ENCODE results near the gene LENG9. TPM values are rescaled to one million over a fixed set of nuclear protein-coding genes. Genes with fewer than 3 reads are reported as not detected.

Gene LENG9
- total and polyA plus RNA-seq, 5 donors from 2014 or later: 0.21 to 3.9 (median 0.53) TPM; not detected in 1

- H3K4me3 ChIP-seq (ENCODE audit: low read depth, low read length): no peak overlapping the region
- H3K27ac ChIP-seq (ENCODE audit: insufficient read depth, low read length, poor library complexity, severe bottlenecking): no peak overlapping the region
- peaks cover 0 to 3% (median 0%) of the 10 kb centered on the region in 7 donors for H3K9me3 Mint-ChIP-seq
- no peaks in the 10 kb centered on the region for H3K36me3 ChIP-seq (ENCODE audit: control insufficient read depth, insufficient read depth, low read length)
- no peak overlapping the region for H3K27ac Mint-ChIP-seq
- H3K9me3 ChIP-seq (ENCODE audit: control insufficient read depth in 2 of 2, low read length in 2 of 2): no peaks in the 10 kb centered on the region
- H3K36me3 Mint-ChIP-seq: peaks cover 4% of the 10 kb centered on the region
- DNase-seq (no peak), ATAC-seq (ENCODE audit: low read depth in 2 of 2) (no peak)
- H3K27me3 ChIP-seq (ENCODE audit: control insufficient read depth, insufficient read depth, low read length): peaks cover 5% of the 10 kb centered on the region
- peaks cover 0 to 23% (median 10%) of the 10 kb centered on the region in 4 donors for H3K4me1 Mint-ChIP-seq
- H3K4me3 Mint-ChIP-seq: no peak overlapping the region
- peaks cover 5% of the 10 kb centered on the region for H3K4me1 ChIP-seq (ENCODE audit: control insufficient read depth, insufficient read depth, low read length, poor library complexity, severe bottlenecking)
- H3K27me3 Mint-ChIP-seq: peaks cover 9% of the 10 kb centered on the region
Observed at GRCh38 chr19:54420383-54421168, 43.0 kb downstream of the LENG9 start.

- no peak overlapping the region for H3K4me3 Mint-ChIP-seq
- Histone ChIP-seq H3K4me1 (ENCODE audit: control insufficient read depth, insufficient read depth, low read length, poor library complexity, severe bottlenecking) (peaks cover 7% of the 10 kb centered on the region), H3K27me3 (ENCODE audit: control insufficient read depth, insufficient read depth, low read length) (peaks cover 5% of the 10 kb centered on the region), H3K4me3 (ENCODE audit: low read depth, low read length) (no peak overlapping the region), H3K36me3 (ENCODE audit: control insufficient read depth, insufficient read depth, low read length) (no peaks in the 10 kb centered on the region), H3K9me3 (ENCODE audit: control insufficient read depth in 2 of 2, low read length in 2 of 2) (no peaks in the 10 kb centered on the region), H3K27ac (ENCODE audit: insufficient read depth, low read length, poor library complexity, severe bottlenecking) (no peak overlapping the region)
- peaks cover 0 to 3% (median 0%) of the 10 kb centered on the region in 7 donors for H3K9me3 Mint-ChIP-seq
- no peak overlapping the region for H3K27ac Mint-ChIP-seq
- peaks cover 4% of the 10 kb centered on the region for H3K36me3 Mint-ChIP-seq
- H3K4me1 Mint-ChIP-seq: peaks cover 0 to 23% (median 10%) of the 10 kb centered on the region in 4 donors
- DNase-seq (no peak), ATAC-seq (ENCODE audit: low read depth in 2 of 2) (no peak)
- H3K27me3 Mint-ChIP-seq: peaks cover 9% of the 10 kb centered on the region
Observed at GRCh38 chr19:54420068-54420382, 43.6 kb downstream of the LENG9 start.

DNA sequence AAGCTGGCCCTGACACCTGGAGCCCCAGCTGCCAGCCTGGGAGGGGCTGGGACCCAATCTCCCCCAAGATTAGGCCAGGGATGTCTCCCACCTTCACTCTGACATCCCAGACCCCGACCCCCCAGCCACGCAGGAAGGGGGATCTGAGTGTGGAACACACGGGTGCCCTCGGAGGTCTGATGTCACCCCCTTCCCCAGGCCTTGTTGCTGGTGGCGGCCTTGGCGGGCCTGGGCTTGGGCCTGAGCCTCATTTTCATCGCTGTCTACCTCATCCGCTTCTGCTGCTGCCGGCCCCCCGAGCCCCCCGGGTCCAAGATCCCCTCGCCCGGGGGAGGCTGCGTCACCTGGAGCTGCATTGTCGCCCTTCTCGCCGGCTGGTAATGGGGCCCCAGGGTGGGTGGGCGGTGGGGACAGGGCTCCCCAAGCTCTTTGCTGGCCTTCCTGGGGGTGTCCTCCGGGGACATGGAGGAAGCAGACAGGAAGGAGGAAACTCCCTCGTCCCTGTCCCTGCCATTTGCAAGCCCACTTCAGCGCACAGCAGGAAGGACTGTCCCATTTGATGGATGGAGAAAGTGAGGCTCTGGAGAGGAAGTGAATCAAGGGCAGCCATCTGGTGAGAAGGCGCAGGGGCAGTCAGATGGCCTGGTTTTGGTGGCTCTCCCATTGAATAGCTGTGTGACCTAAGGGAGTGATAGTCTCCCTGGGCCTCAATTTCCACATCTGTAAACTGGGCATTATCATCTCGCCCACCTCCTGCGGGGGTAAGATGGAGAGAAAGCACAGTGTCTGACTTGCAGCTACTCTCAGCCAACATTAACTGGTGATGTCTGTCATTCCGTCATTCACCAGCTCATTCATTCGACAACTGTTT is 44.4 kb downstream of the LENG9 start:
- Histone ChIP-seq H3K9me3 (ENCODE audit: control insufficient read depth in 2 of 2, low read length in 2 of 2) (no peaks in the 10 kb centered on the region), H3K27me3 (ENCODE audit: control insufficient read depth, insufficient read depth, low read length) (peaks cover 13% of the 10 kb centered on the region), H3K4me3 (ENCODE audit: low read depth, low read length) (no peak overlapping the region), H3K4me1 (ENCODE audit: control insufficient read depth, insufficient read depth, low read length, poor library complexity, severe bottlenecking) (peaks cover 7% of the 10 kb centered on the region), H3K36me3 (ENCODE audit: control insufficient read depth, insufficient read depth, low read length) (no peaks in the 10 kb centered on the region), H3K27ac (ENCODE audit: insufficient read depth, low read length, poor library complexity, severe bottlenecking) (no peak overlapping the region)
- Mint-ChIP-seq H3K27ac (no peak overlapping the region), H3K9me3 (peaks cover 0 to 3% (median under 1%) of the 10 kb centered on the region in 7 donors), H3K27me3 (peaks cover 14% of the 10 kb centered on the region), H3K4me1 (peaks cover 0 to 23% (median 10%) of the 10 kb centered on the region in 4 donors), H3K4me3 (no peak overlapping the region), H3K36me3 (peaks cover 6% of the 10 kb centered on the region)
- DNase-seq: no peak
- ATAC-seq (ENCODE audit: low read depth in 2 of 2): no peak

DNA sequence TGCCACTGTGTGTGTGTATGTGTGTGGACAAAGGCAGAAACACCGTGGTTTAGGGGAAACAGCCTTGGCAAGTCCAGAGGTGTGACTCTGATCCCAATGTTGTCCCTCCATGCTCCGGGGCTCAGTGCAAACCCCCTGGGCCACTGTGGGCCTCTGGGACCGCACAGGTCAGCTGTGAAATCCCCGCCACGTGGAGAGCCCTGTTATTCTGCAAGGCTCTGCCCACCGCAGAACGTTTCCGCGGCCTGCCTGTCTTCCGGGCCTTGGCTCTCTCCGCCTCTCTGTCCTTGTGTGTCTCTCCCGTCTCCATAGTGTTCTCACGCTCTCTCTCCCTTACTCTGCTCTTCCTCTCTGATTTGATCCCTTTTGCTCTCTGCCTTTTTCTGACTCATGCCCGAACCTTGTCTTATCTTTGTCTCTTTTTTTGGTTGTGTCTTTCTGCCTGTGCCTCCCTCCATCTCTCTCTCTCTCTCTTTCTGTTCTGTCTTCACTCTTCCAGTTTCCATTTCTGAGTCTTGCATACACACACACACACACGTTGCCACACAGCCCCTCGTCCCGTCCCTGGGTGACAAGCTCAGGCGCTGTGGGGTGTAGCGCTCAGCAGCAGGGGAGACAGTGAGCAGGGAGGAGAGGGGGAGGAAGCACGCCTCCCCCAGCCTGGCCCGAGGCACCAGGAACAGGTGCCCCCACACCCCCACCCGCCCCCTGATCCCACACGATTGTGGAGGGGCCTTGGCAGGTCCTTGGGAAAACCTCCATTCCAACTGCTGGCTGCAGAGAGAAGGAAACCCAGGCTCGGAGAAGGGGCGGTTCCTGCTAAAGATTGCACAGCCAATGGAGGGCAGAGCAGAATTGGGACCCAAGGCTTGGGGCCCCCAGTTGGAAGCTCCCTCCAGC is 45.3 kb downstream of the LENG9 start:
- peak in 1 of 3 donors; percentile 53 for DNase-seq
- peaks cover 14% of the 10 kb centered on the region for H3K27me3 ChIP-seq (ENCODE audit: control insufficient read depth, insufficient read depth, low read length)

GRCh38 chr19:54416695-54417491 is 46.7 kb downstream of the LENG9 start:
- peaks cover 14% of the 10 kb centered on the region for H3K27me3 ChIP-seq (ENCODE audit: control insufficient read depth, insufficient read depth, low read length)
- peaks cover 7% of the 10 kb centered on the region for H3K4me1 ChIP-seq (ENCODE audit: control insufficient read depth, insufficient read depth, low read length, poor library complexity, severe bottlenecking)
- no peak for DNase-seq
- Mint-ChIP-seq H3K27ac (no peak overlapping the region), H3K4me3 (peak overlapping the region in 1 of 4 donors; percentile 3), H3K27me3 (peaks cover 10% of the 10 kb centered on the region), H3K36me3 (peaks cover 9% of the 10 kb centered on the region), H3K9me3 (peaks cover 0 to 4% (median 2%) of the 10 kb centered on the region in 7 donors), H3K4me1 (peaks cover 0 to 25% (median 10%) of the 10 kb centered on the region in 4 donors)
- H3K9me3 ChIP-seq (ENCODE audit: control insufficient read depth in 2 of 2, low read length in 2 of 2): no peaks in the 10 kb centered on the region
- no peak overlapping the region for H3K27ac ChIP-seq (ENCODE audit: insufficient read depth, low read length, poor library complexity, severe bottlenecking)
- no peak for ATAC-seq (ENCODE audit: low read depth in 2 of 2)
- H3K4me3 ChIP-seq (ENCODE audit: low read depth, low read length): no peak overlapping the region
- no peaks in the 10 kb centered on the region for H3K36me3 ChIP-seq (ENCODE audit: control insufficient read depth, insufficient read depth, low read length)

More for the DNA sequence above, 45.3 kb downstream of the LENG9 start:
- peaks cover 9% of the 10 kb centered on the region for H3K36me3 Mint-ChIP-seq
- H3K4me3 Mint-ChIP-seq: peak overlapping the region in 2 of 4 donors; percentile 0 to 59
- Histone ChIP-seq H3K4me1 (ENCODE audit: control insufficient read depth, insufficient read depth, low read length, poor library complexity, severe bottlenecking) (peaks cover 7% of the 10 kb centered on the region), H3K27ac (ENCODE audit: insufficient read depth, low read length, poor library complexity, severe bottlenecking) (no peak overlapping the region), H3K4me3 (ENCODE audit: low read depth, low read length) (peak overlapping the region; percentile 13), H3K36me3 (ENCODE audit: control insufficient read depth, insufficient read depth, low read length) (no peaks in the 10 kb centered on the region), H3K9me3 (ENCODE audit: control insufficient read depth in 2 of 2, low read length in 2 of 2) (no peaks in the 10 kb centered on the region)
- H3K27ac Mint-ChIP-seq: peak overlapping the region in 1 of 3 donors; percentile 18
- peak; percentile 42 to 47 for ATAC-seq (ENCODE audit: low read depth in 2 of 2)
- H3K4me1 Mint-ChIP-seq: peaks cover 0 to 25% (median 10%) of the 10 kb centered on the region in 4 donors
- H3K27me3 Mint-ChIP-seq: peaks cover 10% of the 10 kb centered on the region
- peaks cover 0 to 4% (median 2%) of the 10 kb centered on the region in 7 donors for H3K9me3 Mint-ChIP-seq

DNA sequence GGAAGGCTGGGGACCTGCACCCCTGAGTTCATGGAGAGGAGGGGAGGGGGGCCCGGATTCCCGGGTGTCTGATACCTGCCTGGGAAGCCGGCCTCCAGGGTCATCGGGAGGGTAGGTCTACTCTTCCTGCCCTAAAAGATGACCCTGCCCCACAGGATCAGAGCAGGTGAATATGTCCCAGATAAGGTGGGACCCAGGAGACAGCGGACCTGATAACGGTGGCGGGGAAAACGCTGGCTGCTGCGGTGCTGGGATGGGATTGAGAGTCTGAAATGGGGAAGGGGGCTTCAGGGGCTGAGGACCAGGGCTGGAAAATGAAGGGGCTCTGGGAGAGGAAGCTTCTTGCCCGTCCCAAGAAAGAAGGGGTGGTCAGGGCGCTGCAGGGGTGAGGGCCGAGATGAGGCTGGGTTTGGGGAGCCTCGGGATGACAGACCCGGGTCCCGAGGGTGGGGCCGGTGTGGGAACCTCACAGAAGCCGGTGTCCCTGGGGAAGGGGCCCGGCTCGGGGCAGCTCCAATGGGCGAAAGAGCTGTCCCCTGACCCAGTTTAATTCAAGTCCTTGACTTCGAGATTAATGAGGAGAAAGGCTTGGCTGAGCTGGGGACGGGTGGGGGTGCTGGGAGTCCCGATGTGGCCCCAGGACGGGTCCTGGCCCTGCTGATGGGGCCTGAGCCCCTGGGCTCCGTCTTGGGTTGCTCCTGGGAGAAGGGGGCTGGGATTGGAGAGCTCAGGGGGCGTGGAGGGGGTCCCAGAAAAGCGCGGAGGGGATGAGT is 47.5 kb downstream of the LENG9 start:
- Histone ChIP-seq H3K4me3 (ENCODE audit: low read depth, low read length) (no peak overlapping the region), H3K27ac (ENCODE audit: insufficient read depth, low read length, poor library complexity, severe bottlenecking) (no peak overlapping the region), H3K36me3 (ENCODE audit: control insufficient read depth, insufficient read depth, low read length) (no peaks in the 10 kb centered on the region), H3K27me3 (ENCODE audit: control insufficient read depth, insufficient read depth, low read length) (peaks cover 14% of the 10 kb centered on the region), H3K4me1 (ENCODE audit: control insufficient read depth, insufficient read depth, low read length, poor library complexity, severe bottlenecking) (peaks cover 7% of the 10 kb centered on the region), H3K9me3 (ENCODE audit: control insufficient read depth in 2 of 2, low read length in 2 of 2) (no peaks in the 10 kb centered on the region)
- no peak for DNase-seq
- Mint-ChIP-seq H3K27ac (peak overlapping the region in 1 of 3 donors; percentile 57), H3K36me3 (peaks cover 9% of the 10 kb centered on the region), H3K4me1 (peaks cover 0 to 25% (median 10%) of the 10 kb centered on the region in 4 donors), H3K4me3 (peak overlapping the region in 1 of 4 donors; percentile 38), H3K27me3 (peaks cover 10% of the 10 kb centered on the region), H3K9me3 (peaks cover 0 to 4% (median 3%) of the 10 kb centered on the region in 7 donors)
- ATAC-seq (ENCODE audit: low read depth in 2 of 2): no peak

Measured in CD4-positive, CD25-positive, alpha-beta regulatory T cell (primary cell).